Suppressor macrophage (primary cell): Measurements from ENCODE around the gene DNAH6.

Experiments
- DNase-seq, 4 experiments: peaks; one replicate each; pipeline ENCODE4 v3.0.0-alpha.2; 2020 to 2022

Gene DNAH6

GRCh38 chr2:84631047-84631446, 114.7 kb downstream of the DNAH6 start:
- DNase-seq = peak in 2 of 4 experiments; percentile 6 to 13

GRCh38 chr2:84631985-84632384, 115.7 kb downstream of the DNAH6 start:
- DNase-seq = no peak

GRCh38 chr2:84636080-84636971, 120.0 kb downstream of the DNAH6 start:
- DNase-seq = no peak

GRCh38 chr2:84639751-84640150, 123.5 kb downstream of the DNAH6 start:
- DNase-seq = no peak

DNA sequence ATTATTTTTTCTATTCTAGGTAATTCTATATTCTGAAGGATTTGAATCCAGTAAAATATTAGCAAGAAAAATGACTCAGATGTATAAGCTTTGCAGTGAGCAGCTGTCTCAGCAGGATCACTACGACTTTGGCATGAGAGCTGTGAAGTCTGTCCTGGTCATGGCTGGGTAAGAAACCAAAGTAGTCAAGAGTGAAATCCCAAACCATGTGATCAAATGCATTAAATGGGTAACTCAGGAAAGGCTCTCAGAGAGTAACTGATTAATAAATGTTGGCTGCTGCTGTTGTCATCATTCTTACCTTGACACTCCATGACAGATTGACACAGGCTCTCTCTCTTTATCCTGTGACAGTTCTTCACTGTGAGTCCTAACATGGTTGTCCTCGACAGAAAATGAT, 124.1 kb downstream of the DNAH6 start:
- DNase-seq = no peak

GRCh38 chr2:84641021-84641420, 124.7 kb downstream of the DNAH6 start:
- no peak for DNase-seq

DNA sequence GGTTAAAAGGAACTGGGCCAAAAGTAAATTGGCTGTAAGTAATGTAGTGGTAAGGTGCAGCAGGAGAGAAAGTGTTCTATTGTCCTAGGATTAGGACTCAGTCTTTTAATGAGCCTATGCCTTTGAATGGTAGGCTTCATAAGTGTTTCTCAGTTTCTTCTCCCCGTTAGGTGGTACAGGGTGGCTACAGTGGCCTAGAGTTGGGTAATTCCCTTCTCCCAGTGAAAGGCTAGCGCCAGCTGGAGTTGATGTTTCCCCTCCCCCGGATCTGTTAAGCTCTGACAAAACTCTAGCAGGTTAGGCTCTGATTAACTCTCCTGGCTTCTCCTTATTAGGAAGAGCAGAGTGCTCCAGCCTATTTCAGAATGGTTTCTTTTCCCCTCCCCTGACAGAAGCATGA, 127.7 kb downstream of the DNAH6 start:
- no peak for DNase-seq

DNA sequence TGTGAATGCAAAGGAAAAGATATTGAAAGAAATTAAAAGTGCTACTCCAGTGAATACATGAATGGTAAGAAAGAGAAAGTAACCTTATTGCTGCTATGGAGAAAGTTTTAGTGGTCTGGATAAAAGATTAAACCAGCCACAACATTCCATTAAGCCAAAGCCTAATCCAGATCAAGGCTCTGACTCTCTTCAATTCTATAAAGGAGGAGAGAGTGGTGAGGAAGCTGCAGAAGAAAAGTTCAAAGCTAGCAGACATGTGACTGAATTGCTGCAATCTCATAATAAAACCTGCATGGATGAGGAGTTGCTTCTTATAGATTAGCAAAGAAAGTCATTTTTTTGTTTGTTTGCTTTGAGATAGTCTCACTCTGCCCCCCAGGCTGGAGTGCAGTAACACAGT, 130.2 kb downstream of the DNAH6 start:
- DNase-seq = no peak

- no peak for DNase-seq
Observed at GRCh38 chr2:84647267-84647666, 131.0 kb downstream of the DNAH6 start.

- no peak for DNase-seq
Observed at GRCh38 chr2:84649058-84649457, 132.8 kb downstream of the DNAH6 start.

DNA sequence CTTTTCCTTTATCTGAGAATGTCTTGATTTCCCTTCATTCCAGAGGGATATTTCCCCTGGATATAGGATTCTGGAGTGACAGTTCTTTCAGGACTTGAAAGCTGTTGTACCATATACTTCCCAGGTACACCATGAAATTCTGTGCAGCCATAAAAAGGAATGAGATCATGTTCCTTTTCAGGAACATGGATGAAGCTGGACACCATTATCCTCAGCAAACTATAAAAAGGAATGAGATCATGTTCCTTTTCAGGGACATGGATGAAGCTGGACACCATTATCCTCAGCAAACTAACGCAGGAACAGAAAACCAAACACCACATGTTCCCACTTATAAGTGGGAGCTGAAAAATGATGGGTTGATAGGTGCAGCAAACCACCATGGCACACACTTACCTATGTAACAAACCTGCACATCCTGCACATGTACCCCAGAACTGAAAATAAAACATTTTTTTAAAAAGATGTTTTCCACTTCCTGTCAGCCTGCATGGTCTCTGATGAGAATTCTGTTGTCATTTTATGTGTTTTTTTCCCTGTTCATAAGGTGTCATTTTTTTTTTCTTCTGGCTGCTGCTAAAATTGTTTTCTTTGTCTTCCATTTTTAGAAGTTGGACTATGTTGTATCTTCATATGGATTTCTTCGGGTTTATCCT, 133.3 kb downstream of the DNAH6 start:
- no peak for DNase-seq

GRCh38 chr2:84652431-84652830, 136.1 kb downstream of the DNAH6 start:
- no peak for DNase-seq

GRCh38 chr2:84653302-84653701, 137.0 kb downstream of the DNAH6 start:
- no peak for DNase-seq

- no peak for DNase-seq
Observed at GRCh38 chr2:84654414-84654813, 138.1 kb downstream of the DNAH6 start.

- DNase-seq = no peak
Observed at GRCh38 chr2:84669122-84669521, 152.8 kb downstream of the DNAH6 start.

DNA sequence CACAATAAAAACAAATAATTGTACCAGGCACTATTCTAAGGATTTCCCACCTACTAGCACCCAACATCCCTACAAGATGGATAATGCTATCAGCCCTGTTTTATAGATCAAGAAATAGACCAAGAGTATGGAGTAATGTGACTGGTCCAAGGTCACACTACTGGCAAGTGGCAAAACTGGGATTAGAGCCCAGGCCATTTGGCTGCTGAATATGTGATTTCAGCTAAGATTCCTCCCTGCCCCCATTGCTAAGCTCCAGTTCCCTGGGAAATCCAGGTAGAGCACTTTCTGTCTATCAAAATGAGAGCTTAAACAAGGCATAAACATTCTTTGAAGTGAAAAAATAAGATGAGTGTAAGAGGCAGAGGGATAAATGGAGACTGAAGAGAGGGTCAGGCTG, 157.8 kb downstream of the DNAH6 start:
- no peak for DNase-seq

DNA sequence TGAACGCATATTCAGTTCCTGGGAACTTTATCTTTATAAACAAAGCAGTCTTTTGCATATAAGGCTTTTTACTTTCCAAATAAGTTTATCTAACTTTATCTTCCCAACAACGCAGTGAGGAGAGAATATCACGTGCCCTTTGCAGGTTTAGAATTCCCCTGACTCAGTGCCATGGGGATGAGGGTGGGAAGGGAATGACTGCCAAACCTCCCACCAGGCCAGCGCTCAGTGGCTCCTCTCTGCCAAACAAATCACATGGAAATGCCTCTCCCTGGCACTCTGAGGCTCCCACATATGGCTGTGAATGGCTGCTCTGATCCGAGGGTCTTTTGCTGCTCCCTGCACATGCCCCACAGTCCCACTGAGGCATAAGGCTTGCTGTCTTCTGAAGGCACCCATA, 158.3 kb downstream of the DNAH6 start:
- DNase-seq = no peak

DNA sequence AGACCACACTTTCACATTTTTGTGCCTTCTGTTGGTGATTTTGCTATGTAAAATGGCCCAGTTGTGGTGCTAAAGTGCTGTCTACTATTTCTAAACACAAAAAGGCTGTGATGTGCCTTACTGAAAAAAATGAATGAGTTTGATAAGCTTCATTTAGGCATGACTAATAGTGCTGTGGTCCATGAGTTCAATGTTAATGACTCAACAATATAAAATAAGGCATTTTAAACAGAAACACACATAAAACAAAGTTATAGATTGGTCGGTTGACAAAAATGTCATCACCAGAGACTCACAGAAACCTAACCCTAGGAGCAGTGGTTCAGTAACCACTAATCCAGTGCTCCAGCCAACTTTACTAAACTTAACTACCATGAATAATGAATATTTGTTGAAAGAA, 160.0 kb downstream of the DNAH6 start:
- no peak for DNase-seq

- no peak for DNase-seq
Observed at GRCh38 chr2:84678214-84678613, 161.9 kb downstream of the DNAH6 start.

- DNase-seq = no peak
Observed at GRCh38 chr2:84686783-84687476, 170.6 kb downstream of the DNAH6 start.

DNA sequence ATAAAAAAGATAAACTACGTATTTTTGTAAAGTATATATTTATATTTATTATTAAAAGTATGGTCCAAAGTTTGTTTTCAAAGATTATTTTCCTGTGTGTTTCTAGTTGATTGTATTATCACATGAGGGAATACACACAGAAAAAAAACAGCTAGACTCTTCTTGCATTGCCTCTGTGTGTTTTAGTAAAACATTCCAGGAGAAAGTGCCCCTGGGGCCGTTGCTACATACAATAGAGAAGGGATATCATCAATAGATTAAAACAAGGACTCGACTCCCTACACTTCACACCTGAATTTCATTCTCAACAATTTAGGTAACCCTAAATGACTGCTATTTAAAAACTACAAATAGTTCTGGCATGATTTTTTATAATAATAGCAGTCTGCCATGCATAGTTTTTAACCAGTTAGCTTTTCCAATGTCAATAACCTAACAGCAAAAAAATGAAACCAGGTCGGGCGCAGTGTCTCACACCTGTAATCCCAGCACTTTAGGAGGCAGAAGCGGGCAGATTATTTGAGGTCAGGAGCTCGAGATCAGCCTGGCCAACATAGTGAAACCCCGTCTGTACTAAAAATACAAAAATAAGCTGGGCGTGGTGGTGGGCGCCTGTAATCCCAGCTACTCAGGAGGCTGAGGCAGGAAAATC, 171.3 kb downstream of the DNAH6 start:
- DNase-seq = no peak

DNA sequence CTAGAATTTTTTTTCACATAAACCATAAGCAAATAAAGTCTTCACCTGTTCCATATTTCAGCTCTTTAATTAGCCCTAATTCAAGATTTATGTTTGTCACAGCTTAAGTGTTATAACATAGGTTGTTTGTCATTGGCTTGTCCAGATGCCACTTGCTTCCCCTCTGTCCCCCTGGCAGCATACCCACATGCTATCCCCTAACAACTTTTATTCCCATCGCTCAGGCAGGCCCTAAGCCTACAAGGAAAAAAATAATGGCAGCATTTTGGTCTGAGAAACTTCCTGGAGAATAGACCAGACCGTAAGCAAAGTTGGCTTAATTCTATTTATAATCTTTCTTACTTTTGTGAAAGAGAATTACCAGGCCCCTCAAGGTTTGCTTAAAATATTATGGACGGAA, 173.9 kb downstream of the DNAH6 start:
- DNase-seq = no peak

- DNase-seq = peak in 1 of 4 experiments; percentile 8
Observed at GRCh38 chr2:84694088-84694622, 177.9 kb downstream of the DNAH6 start.
